ENCODE results near the gene ANKRD13B. TPM values are rescaled to one million over a fixed set of nuclear protein-coding genes. Genes with fewer than 3 reads are reported as not detected.
A peak's percentile ranks its signal among the peaks of the same experiment; 100 is the strongest.

The ANKRD13B gene
- total RNA-seq, 1 experiment from 2014 or later, result 45.5 TPM

- Mint-ChIP-seq H3K27me3 (ENCODE audit: low read depth) (peaks cover 50% of the 10 kb centered on the region), H3K4me1 (peaks cover 11% of the 10 kb centered on the region), H3K4me3 (peak within 1 kb of the TSS; percentile 91), H3K27ac (no peak within 1 kb of the TSS), H3K9me3 (no peaks in the 10 kb centered on the region), H3K36me3 (no peaks in the 10 kb centered on the region)
- peak; percentile 5 for ATAC-seq
- peak; percentile 56 for DNase-seq (ENCODE audit: low spot score)
- peak; percentile 44; the same call in 1 of the 2 replicates for TF ChIP-seq TP53 (CRISPR knock-in tag; IDR thresholded peaks at IDR 0.05)
- no peak for TF ChIP-seq ZNF219 (CRISPR knock-in tag; IDR thresholded peaks at IDR 0.05; ENCODE audit: borderline replicate concordance)
- TF ChIP-seq, protein P1, sequence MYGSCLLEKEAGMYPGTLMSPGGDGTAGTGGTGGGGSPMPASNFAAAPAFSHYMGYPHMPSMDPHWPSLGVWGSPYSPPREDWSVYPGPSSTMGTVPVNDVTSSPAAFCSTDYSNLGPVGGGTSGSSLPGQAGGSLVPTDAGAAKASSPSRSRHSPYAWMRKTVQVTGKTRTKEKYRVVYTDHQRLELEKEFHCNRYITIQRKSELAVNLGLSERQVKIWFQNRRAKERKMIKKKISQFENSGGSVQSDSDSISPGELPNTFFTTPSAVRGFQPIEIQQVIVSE (CRISPR knock-in tag; IDR thresholded peaks at IDR 0.05; ENCODE audit: borderline replicate concordance), result no peak
- peak; percentile 19; the same call in 1 of the 2 replicates for TF ChIP-seq FOXP1 (CRISPR knock-in tag; IDR thresholded peaks at IDR 0.05; ENCODE audit: borderline replicate concordance)
- 0 out of 2 replicates have a peak, but pooled peaks have one; percentile 0 for TF ChIP-seq RELA (CRISPR knock-in tag; IDR thresholded peaks at IDR 0.05; ENCODE audit: borderline replicate concordance)
- no peak for TF ChIP-seq IRF2 (CRISPR knock-in tag; IDR thresholded peaks at IDR 0.05; ENCODE audit: borderline replicate concordance, low read depth)
- 0 out of 2 replicates have a peak, but pooled peaks have one; percentile 50 for TF ChIP-seq ZNF232 (CRISPR knock-in tag; IDR thresholded peaks at IDR 0.05)
- no peak for TF ChIP-seq AR (CRISPR knock-in tag; IDR thresholded peaks at IDR 0.05)
- no peak for TF ChIP-seq NFYB (CRISPR knock-in tag; conservative IDR thresholded peaks at IDR 0.05; ENCODE audit: low read depth)
- TF ChIP-seq NR1H2 (CRISPR knock-in tag; IDR thresholded peaks at IDR 0.05), result no peak
- TF ChIP-seq NR3C1 (CRISPR knock-in tag; conservative IDR thresholded peaks at IDR 0.05; ENCODE audit: low read depth), result no peak
- no peak for TF ChIP-seq ELF4 (CRISPR knock-in tag; IDR thresholded peaks at IDR 0.05; ENCODE audit: low read depth)
- TF ChIP-seq GABPB1 (CRISPR knock-in tag; IDR thresholded peaks at IDR 0.05), result no peak
- TF ChIP-seq HMGA2 (CRISPR knock-in tag; IDR thresholded peaks at IDR 0.05), result no peak
- no peak for TF ChIP-seq FOXJ3 (CRISPR knock-in tag; IDR thresholded peaks at IDR 0.05; ENCODE audit: borderline replicate concordance)
- no peak for TF ChIP-seq JAZF1 (CRISPR knock-in tag; IDR thresholded peaks at IDR 0.05)
- no peak for TF ChIP-seq FOXK1 (CRISPR knock-in tag; IDR thresholded peaks at IDR 0.05)
- peak; percentile 18; the same call in 1 of the 2 replicates for TF ChIP-seq ZNF423 (CRISPR knock-in tag; IDR thresholded peaks at IDR 0.05)
- TF ChIP-seq, protein P2, sequence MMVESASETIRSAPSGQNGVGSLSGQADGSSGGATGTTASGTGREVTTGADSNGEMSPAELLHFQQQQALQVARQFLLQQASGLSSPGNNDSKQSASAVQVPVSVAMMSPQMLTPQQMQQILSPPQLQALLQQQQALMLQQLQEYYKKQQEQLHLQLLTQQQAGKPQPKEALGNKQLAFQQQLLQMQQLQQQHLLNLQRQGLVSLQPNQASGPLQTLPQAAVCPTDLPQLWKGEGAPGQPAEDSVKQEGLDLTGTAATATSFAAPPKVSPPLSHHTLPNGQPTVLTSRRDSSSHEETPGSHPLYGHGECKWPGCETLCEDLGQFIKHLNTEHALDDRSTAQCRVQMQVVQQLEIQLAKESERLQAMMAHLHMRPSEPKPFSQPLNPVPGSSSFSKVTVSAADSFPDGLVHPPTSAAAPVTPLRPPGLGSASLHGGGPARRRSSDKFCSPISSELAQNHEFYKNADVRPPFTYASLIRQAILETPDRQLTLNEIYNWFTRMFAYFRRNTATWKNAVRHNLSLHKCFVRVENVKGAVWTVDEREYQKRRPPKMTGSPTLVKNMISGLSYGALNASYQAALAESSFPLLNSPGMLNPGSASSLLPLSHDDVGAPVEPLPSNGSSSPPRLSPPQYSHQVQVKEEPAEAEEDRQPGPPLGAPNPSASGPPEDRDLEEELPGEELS (CRISPR knock-in tag; IDR thresholded peaks at IDR 0.05), result no peak
- TF ChIP-seq MYBL2 (CRISPR knock-in tag; IDR thresholded peaks at IDR 0.05), result 0 out of 2 replicates have a peak, but pooled peaks have one; percentile 9
- CTCF ChIA-PET, result interaction anchor here (0.6 to 11.4 kb wide), 19 partner anchors 9 to 386 kb away, joined by 3 to 112 read pairs (median 5); partner anchors contain the start of genes ANKRD13B, CORO6, MYO18A and TAOK1
- POLR2A ChIA-PET, result interaction anchor here (1.4 kb wide), 1 partner anchor 26 kb away, joined by 3 read pairs; the partner anchor contains the start of gene ANKRD13B
These were observed 26.2 kb upstream of the ANKRD13B start, which contains the start of gene ABHD15 for GRCh38 chr17:29566473-29567303. TSS of gene ABHD15 (minus strand) at chr17:29567037. CDS start at chr17:29566966, 71 bp downstream.

Data from WTC11 (cell line).